Loucy (cell line): Measurements from ENCODE around the gene SMIM21.

Experiments
- CTCF ChIP-seq: fragments of 200-600 bp; sonication (generic); conservative IDR thresholded peaks from 2 replicates; pipeline ENCODE4 v1.5.1; 2014; ENCODE audit warnings: mild to moderate bottlenecking, antibody characterized with exemption, low read length
- EZH2phosphoT487 ChIP-seq: fragments of 200-600 bp; IDR thresholded peaks from 2 replicates; pipeline ENCODE4 v1.6.1; 2018; ENCODE audit warnings: antibody characterized with exemption, mild to moderate bottlenecking, moderate library complexity, borderline replicate concordance

GRCh38 chr18:75471850-75472249 is 44.3 kb upstream of the SMIM21 start:
- TF ChIP-seq CTCF (no peak), EZH2phosphoT487 (no peak)
